H1 (cell line): ENCODE measurements around the gene TBPL2. TPM values are rescaled to one million over a fixed set of nuclear protein-coding genes. Genes with fewer than 3 reads are reported as not detected.

ENCODE experiments used
- CTCF ChIA-PET: fragments of 300-600 bp; sonication (Branson Sonifier 250); formaldehyde crosslinking; loops from one replicate; lab custom pipeline; 2021; ENCODE audit not compliant: partially characterized antibody; lab: Charles Lee
- POLR2A ChIA-PET: fragments of 300-600 bp; sonication (Branson Sonifier 250); formaldehyde crosslinking; loops from one replicate; lab custom pipeline; 2021; ENCODE audit warnings: inconsistent platforms; ENCODE audit not compliant: partially characterized antibody; lab: Charles Lee
- DNase-seq, 2 experiments: peaks; one replicate each; pipeline versions ENCODE4 v3.0.0 to v3.0.0-alpha.2; 2010 to 2022; ENCODE audit warnings: low spot score in 2 of 2, low read depth in 1 of 2, mixed read lengths in 1 of 2
- FAIRE-seq: peaks from 2 replicates; lab custom pipeline; 2011; peaks lifted over from hg19 to GRCh38; lab: Jason Lieb, UNC
- H2AFZ ChIP-seq: 2 replicates; pipeline ENCODE4 v1.8.1; 2012; ENCODE audit warnings: low read length, inconsistent platforms
- H2AK5ac ChIP-seq: 2 replicates; pipeline ENCODE4 v1.6.1; 2013; ENCODE audit warnings: low read depth, low read length
- H2BK120ac ChIP-seq: replicated peaks from 2 replicates; pipeline ENCODE3; 2013; ENCODE audit warnings: low read depth, low read length, inconsistent platforms
- H2BK12ac ChIP-seq: 2 replicates; pipeline ENCODE4 v1.6.1; 2013; ENCODE audit warnings: low read depth, low read length
- H2BK15ac ChIP-seq: 2 replicates; pipeline ENCODE4 v1.6.1; 2013; ENCODE audit warnings: low read length
- H2BK20ac ChIP-seq: 2 replicates; pipeline ENCODE4 v1.6.1; 2013; ENCODE audit warnings: low read length
- H2BK5ac ChIP-seq: 2 replicates; pipeline ENCODE4 v1.6.1; 2013; ENCODE audit warnings: low read depth, low read length
- H3K14ac ChIP-seq: 2 replicates; pipeline ENCODE4 v1.6.1; 2013; ENCODE audit warnings: inconsistent platforms; ENCODE audit not compliant: insufficient read length
- H3K18ac ChIP-seq: 2 replicates; pipeline ENCODE4 v1.6.1; 2013; ENCODE audit warnings: low read length; ENCODE audit errors: extremely low read depth
- H3K23ac ChIP-seq: 2 replicates; pipeline ENCODE4 v1.6.1; 2013; ENCODE audit warnings: inconsistent platforms; ENCODE audit not compliant: insufficient read length
- H3K23me2 ChIP-seq: 2 replicates; pipeline ENCODE4 v1.6.1; 2013; ENCODE audit warnings: low read depth, low read length
- H3K27ac ChIP-seq: 2 replicates; pipeline ENCODE4 v1.6.1; 2011; ENCODE audit warnings: low read depth, low read length, inconsistent platforms
- H3K27me3 ChIP-seq, 4 experiments: replicated peaks in 1 of 4; 1 replicate in 1 of 4; 2 replicates in 3 of 4; pipeline versions ENCODE4 v1.6.1 to v1.8.1; 2011 to 2013; ENCODE audit warnings: low read length in 3 of 4, mild to moderate bottlenecking in 3 of 4, inconsistent platforms in 2 of 4, mixed read lengths in 2 of 4, moderate library complexity in 1 of 4; ENCODE audit not compliant: control insufficient read depth in 3 of 4, insufficient read depth in 3 of 4; ENCODE audit errors: extremely low read depth in 1 of 4
- H3K36me3 ChIP-seq, 4 experiments: 2 replicates each; pipeline versions ENCODE4 v1.6.1 to v1.8.1; 2011 to 2013; ENCODE audit warnings: mild to moderate bottlenecking in 4 of 4, low read length in 3 of 4, moderate library complexity in 2 of 4, control low read depth in 1 of 4, inconsistent platforms in 1 of 4; ENCODE audit not compliant: insufficient read depth in 4 of 4, control insufficient read depth in 2 of 4
- H3K4ac ChIP-seq: replicated peaks from 2 replicates; pipeline ENCODE3; 2013; ENCODE audit warnings: low read length, low read depth, mixed read lengths, inconsistent platforms; ENCODE audit not compliant: insufficient read length
- H3K4me1 ChIP-seq, 4 experiments: replicated peaks in 1 of 4; 1 replicate in 1 of 4; 2 replicates in 3 of 4; pipeline versions ENCODE4 v1.6.1 to v1.8.1; 2011 to 2013; ENCODE audit warnings: low read length in 3 of 4, inconsistent platforms in 2 of 4, mixed read lengths in 1 of 4; ENCODE audit not compliant: insufficient read depth in 4 of 4, control insufficient read depth in 3 of 4
- H3K4me2 ChIP-seq, 2 experiments: 2 replicates each; pipeline versions ENCODE4 v1.6.1 to v1.8.1; 2011 to 2013; ENCODE audit warnings: low read depth in 2 of 2, low read length in 2 of 2, control low read depth in 1 of 2, inconsistent platforms in 1 of 2, mild to moderate bottlenecking in 1 of 2; ENCODE audit not compliant: insufficient read depth in 1 of 2
- H3K4me3 ChIP-seq, 4 experiments: fragments of 200-600, 300-600 bp in 1 of 4; sonication (generic), shearing (Covaris generic), sonication (Bioruptor Twin) in 1 of 4; 2 replicates each; pipeline versions ENCODE4 v1.5.1 to v1.8.1; 2011 to 2016; ENCODE audit warnings: low read length in 4 of 4, low read depth in 3 of 4, control low read depth in 2 of 4, inconsistent platforms in 2 of 4, mild to moderate bottlenecking in 2 of 4, mixed read lengths in 1 of 4, moderate library complexity in 1 of 4; ENCODE audit not compliant: insufficient read depth in 2 of 4; ENCODE audit errors: extremely low read depth in 1 of 4
- H3K56ac ChIP-seq: replicated peaks from 2 replicates; pipeline ENCODE3; 2013; ENCODE audit warnings: low read depth, mild to moderate bottlenecking, mixed read lengths, low read length, inconsistent platforms; ENCODE audit not compliant: insufficient read length
- H3K79me1 ChIP-seq: 2 replicates; pipeline ENCODE4 v1.6.1; 2013; ENCODE audit warnings: low read depth, low read length, control low read depth
- H3K79me2 ChIP-seq, 2 experiments: 2 replicates each; pipeline versions ENCODE4 v1.6.1 to v1.8.1; 2012 to 2013; ENCODE audit warnings: low read length in 2 of 2, mild to moderate bottlenecking in 2 of 2, inconsistent platforms in 1 of 2; ENCODE audit not compliant: insufficient read depth in 2 of 2, control insufficient read depth in 1 of 2
- H3K9ac ChIP-seq, 4 experiments: replicated peaks in 1 of 4; 1 replicate in 1 of 4; 2 replicates in 3 of 4; pipeline versions ENCODE4 v1.6.1 to v1.8.1; 2011 to 2013; ENCODE audit warnings: low read depth in 3 of 4, low read length in 3 of 4, control low read depth in 2 of 4, mild to moderate bottlenecking in 2 of 4, moderate library complexity in 2 of 4, inconsistent platforms in 1 of 4; ENCODE audit errors: extremely low read depth in 1 of 4
- H3K9me3 ChIP-seq, 2 experiments: 2 replicates each; pipeline versions ENCODE4 v1.6.1 to v1.8.1; 2012 to 2013; ENCODE audit warnings: mild to moderate bottlenecking in 2 of 2, moderate library complexity in 2 of 2, control low read depth in 1 of 2, inconsistent platforms in 1 of 2, low read depth in 1 of 2, low read length in 1 of 2, mixed read lengths in 1 of 2; ENCODE audit not compliant: insufficient read depth in 2 of 2
- H4K20me1 ChIP-seq, 2 experiments: replicated peaks in 1 of 2; 2 replicates each; pipeline versions ENCODE3 to v1.8.1; 2011 to 2013; ENCODE audit warnings: inconsistent platforms in 2 of 2, low read length in 2 of 2, mild to moderate bottlenecking in 1 of 2; ENCODE audit not compliant: insufficient read depth in 2 of 2, control insufficient read depth in 1 of 2
- H4K5ac ChIP-seq: 2 replicates; pipeline ENCODE4 v1.6.1; 2013; ENCODE audit warnings: low read length, low read depth, mixed read lengths, inconsistent platforms; ENCODE audit not compliant: insufficient read length
- H4K8ac ChIP-seq: 2 replicates; pipeline ENCODE4 v1.8.0; 2013; ENCODE audit warnings: mild to moderate bottlenecking, moderate library complexity, low read length, inconsistent platforms; ENCODE audit not compliant: insufficient read depth; ENCODE audit errors: extremely low read depth
- H4K91ac ChIP-seq: replicated peaks from 2 replicates; pipeline ENCODE3; 2013; ENCODE audit warnings: low read length, mixed read lengths, inconsistent platforms; ENCODE audit not compliant: insufficient read length
- ASH2L ChIP-seq: fragments of 200-600, 300-600 bp; sonication (generic); IDR thresholded peaks from one replicate; pipeline ENCODE4 v1.7.1; 2017; ENCODE audit warnings: low read length
- CBX5 ChIP-seq: fragments of 300-800, 300-1000 bp; sonication (generic); IDR thresholded peaks from 2 replicates; pipeline ENCODE4 v1.7.1; 2016; ENCODE audit warnings: antibody characterized with exemption, low read length, low read depth
- EP300 ChIP-seq, 2 experiments: IDR thresholded peaks; 1 replicate in 1 of 2; 2 replicates in 1 of 2; pipeline ENCODE4 v1.6.1; 2011 to 2012; ENCODE audit warnings: low read depth in 2 of 2, low read length in 2 of 2, mild to moderate bottlenecking in 2 of 2, borderline replicate concordance in 1 of 2, inconsistent platforms in 1 of 2, moderate library complexity in 1 of 2
- GABPA ChIP-seq: IDR thresholded peaks from 2 replicates; pipeline ENCODE4 v1.6.1; 2011; ENCODE audit warnings: mild to moderate bottlenecking, low read length, moderate library complexity, borderline replicate concordance; ENCODE audit not compliant: insufficient read depth
- JUND ChIP-seq: IDR thresholded peaks from 2 replicates; pipeline ENCODE4 v1.6.1; 2011; ENCODE audit warnings: mild to moderate bottlenecking, improper control_type of control experiment, low read length
- POLR2A ChIP-seq, 2 experiments: IDR thresholded peaks; 1 replicate in 1 of 2; 2 replicates in 1 of 2; pipeline ENCODE4 v1.6.1; 2011; ENCODE audit warnings: low read depth in 2 of 2, low read length in 2 of 2, mild to moderate bottlenecking in 2 of 2; ENCODE audit errors: control extremely low read depth in 1 of 2
- RNF2 ChIP-seq: fragments of 200-900, 300-1000 bp; sonication (generic); IDR thresholded peaks from 2 replicates; pipeline ENCODE4 v1.7.1; 2016; ENCODE audit warnings: borderline replicate concordance, low read depth, mild to moderate bottlenecking, antibody characterized with exemption, low read length; ENCODE audit not compliant: poor library complexity, severe bottlenecking; ENCODE audit errors: missing control alignments
- RXRA ChIP-seq: IDR thresholded peaks from 2 replicates; pipeline ENCODE4 v1.6.1; 2011; ENCODE audit warnings: low read depth, mild to moderate bottlenecking, low read length, moderate library complexity; ENCODE audit not compliant: insufficient read depth
- SIRT6 ChIP-seq: IDR thresholded peaks from one replicate; pipeline ENCODE4 v1.7.1; 2012; ENCODE audit warnings: low read length, inconsistent platforms
- WGBS, 2 experiments: shearing (Covaris generic) in 1 of 2; methylation state at CpG; one replicate each; pipeline versions ENCODE4 v1.1.6 to v1.1.7; 2013 to 2015; ENCODE audit warnings: low lambda C conversion rate in 2 of 2, mixed read lengths in 2 of 2, inconsistent platforms in 1 of 2, low coverage in 1 of 2, missing lambda C conversion rate in 1 of 2; ENCODE audit not compliant: insufficient replicate concordance in 2 of 2, insufficient coverage in 1 of 2, insufficient read length in 1 of 2; ENCODE audit errors: extremely low coverage in 1 of 2, missing lambda C conversion rate in 1 of 2; 5-methylcytosine and 5-hydroxymethylcytosine counted together
- polyA plus RNA-seq, 7 experiments: library from polyadenylated mRNA; depleted of rRNA in 3 of 7; stranded (reverse) in 5 of 7; unstranded in 2 of 7; fragments of >200 nt in 5 of 7; fragments of 200-250 nt in 2 of 7; gene quantifications; 1 replicate in 5 of 7; 2 replicates in 1 of 7; 4 replicates in 1 of 7; pipeline versions ENCODE4 v1.2.1 to v1.2.3, GENCODE V29; 2011 to 2013; ENCODE audit warnings: missing spikeins in 2 of 7, mixed read lengths in 2 of 7
- total RNA-seq: library from RNA; stranded (reverse); fragmentation: NEBNext Ultra II Directional; extraction: Animal tissue kit (Norgen Biotek cat#: 25700); gene quantifications from 2 replicates; pipeline ENCODE4 v1.2.1, GENCODE V29; 2021

Gene TBPL2
- total and polyA plus RNA-seq, 2 of the 8 experiments (the other 6 are each of a cell fraction or from before 2014, with no cell fraction given) = 0.03 TPM; not detected in 1

DNA sequence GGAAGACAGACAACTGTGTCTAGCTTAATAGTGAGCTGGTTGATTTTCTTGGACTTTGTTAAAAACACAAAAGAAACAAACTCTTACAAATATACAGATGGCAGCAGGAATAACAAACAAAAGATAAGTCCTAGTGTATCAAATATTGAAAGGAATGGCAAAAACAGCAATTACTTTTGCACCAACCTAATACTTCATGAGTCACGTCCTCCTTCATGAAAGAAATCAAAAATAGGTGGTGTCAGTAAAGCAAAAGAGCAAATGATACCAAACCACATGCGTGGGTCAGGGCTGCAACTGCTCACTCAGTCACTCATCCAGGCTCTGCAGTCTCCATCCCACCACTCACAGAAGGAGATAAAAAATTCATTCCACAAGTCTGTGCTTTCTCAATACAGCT lies 40.6 kb downstream of the TBPL2 start:
- Histone ChIP-seq H2AFZ (no peak overlapping the region), H3K4ac (no peak overlapping the region), H3K9ac (no peak overlapping the region), H2AK5ac (no peak overlapping the region), H3K27me3 (no peaks in the 10 kb centered on the region), H3K18ac (no peak overlapping the region), H4K5ac (no peak overlapping the region), H2BK120ac (no peak overlapping the region), H4K20me1 (no peaks in the 10 kb centered on the region), H2BK15ac (no peak overlapping the region), H2BK20ac (no peak overlapping the region), H3K9me3 (no peaks in the 10 kb centered on the region), H3K4me3 (no peak overlapping the region), H4K8ac (no peak overlapping the region), H3K4me2 (no peak overlapping the region), H3K4me1 (no peaks in the 10 kb centered on the region), H3K23ac (no peak overlapping the region), H3K79me2 (peaks cover 4 to 52% of the 10 kb centered on the region in 2 experiments), H4K91ac (no peak overlapping the region), H3K36me3 (peaks cover 0 to 8% (median 1%) of the 10 kb centered on the region in 4 experiments; a peak in 2 of 8 replicates), H3K27ac (no peak overlapping the region), H2BK12ac (no peak overlapping the region), H3K23me2 (no peaks in the 10 kb centered on the region), H3K79me1 (peaks cover 6% of the 10 kb centered on the region), H3K56ac (no peak overlapping the region), H2BK5ac (no peak overlapping the region), H3K14ac (no peak overlapping the region)
- 85% methylated on average over 2 of the region's 2 CpGs; no CpG with 5 or more reads in 1 of the 2 experiments for WGBS, 2 experiments
- FAIRE-seq (no peak), DNase-seq (no peak)
- CTCF ChIA-PET = no interaction called here
- POLR2A ChIA-PET = no interaction called here
- TF ChIP-seq SIRT6 = no peak
- TF ChIP-seq ASH2L = no peak
- TF ChIP-seq RNF2 = no peak
- TF ChIP-seq EP300 (IDR thresholded peaks at IDR 0.05; ENCODE audit: borderline replicate concordance in 1 of 2, low read depth in 2 of 2, low read length in 2 of 2) = no peak
- no peak for TF ChIP-seq GABPA
- no peak for TF ChIP-seq POLR2A (IDR thresholded peaks at IDR 0.05; ENCODE audit: control extremely low read depth in 1 of 2, low read depth in 2 of 2, low read length in 2 of 2)
- no peak for TF ChIP-seq RXRA
- no peak for TF ChIP-seq CBX5
- no peak for TF ChIP-seq JUND
